CD4-positive, alpha-beta T cell treated with Interleukin-15 for 1 hour (primary cell): Measurements from ENCODE around the gene TENT5A.
"Not testable (repeated sequence)": the region's sequence is repeated elsewhere in the genome, so short reads cannot be mapped to it uniquely, and the experiment has no call there.

Experiments
- DNase-seq: peaks from one replicate; pipeline ENCODE4 v3.0.0-alpha.2; 2020

The TENT5A gene

DNA sequence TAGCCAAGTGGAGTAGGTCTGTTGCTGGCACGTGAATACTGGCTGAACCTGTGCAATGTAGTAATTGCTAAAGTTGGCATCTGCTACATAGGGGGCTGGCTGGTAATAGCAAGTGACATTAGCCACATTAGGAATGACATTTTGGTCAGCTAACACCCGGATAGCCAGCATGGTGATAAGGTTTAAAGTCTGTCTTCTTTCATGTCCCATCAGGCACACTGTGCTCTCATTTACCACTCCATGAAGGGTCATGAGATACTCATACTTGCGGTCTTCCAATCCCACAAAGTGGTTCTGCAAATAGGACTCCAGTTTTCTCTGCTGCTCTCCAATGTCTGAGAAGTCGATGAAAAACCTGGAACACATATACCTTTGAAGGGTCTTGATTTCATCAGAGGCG lies 2.8 kb downstream of the TENT5A start:
- no peak for DNase-seq

- no peak for DNase-seq
Observed at GRCh38 chr6:81748994-81749393, 3.5 kb downstream of the TENT5A start.

- no peak for DNase-seq
Observed at GRCh38 chr6:81747327-81747726, 5.2 kb downstream of the TENT5A start.

DNA sequence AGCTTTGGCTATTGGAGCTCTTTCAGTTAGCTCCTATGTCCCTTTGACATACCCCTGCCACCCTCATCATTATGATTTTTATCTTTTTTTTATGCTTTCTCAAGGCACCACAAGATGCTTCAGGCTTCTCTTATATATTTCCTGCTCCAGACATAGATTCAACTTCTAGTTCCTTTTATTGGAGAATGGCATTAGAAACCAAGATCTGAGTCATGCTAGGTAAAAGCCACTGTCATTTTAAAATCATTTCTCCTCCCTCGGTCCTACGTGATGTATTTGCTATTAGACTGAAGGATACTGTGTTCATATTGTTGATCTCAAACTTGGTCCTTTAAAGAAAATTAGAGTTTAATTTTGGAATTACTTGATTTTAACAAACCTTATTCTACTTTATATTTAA lies 8.3 kb downstream of the TENT5A start:
- DNase-seq, result no peak

- no peak for DNase-seq
Observed at GRCh38 chr6:81743649-81744048, 8.8 kb downstream of the TENT5A start.

DNA sequence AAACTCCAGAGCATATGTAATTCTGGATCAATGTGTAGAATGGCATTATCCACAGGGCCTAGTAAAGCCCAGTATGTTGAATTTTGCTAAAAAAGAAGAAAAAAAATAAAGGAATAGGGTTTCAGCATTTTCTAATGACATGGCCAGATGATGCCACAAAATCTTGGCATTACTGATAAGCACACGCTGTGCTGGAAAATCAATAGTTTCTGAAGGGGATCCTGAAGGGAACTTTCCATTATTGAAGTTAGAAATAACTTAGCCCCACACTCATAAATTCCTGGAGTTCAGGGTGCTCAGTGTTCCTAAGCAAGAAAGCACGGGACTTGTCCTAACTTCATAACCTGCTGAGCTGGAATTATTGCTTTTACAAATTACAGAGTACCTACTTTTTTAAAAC lies 10.8 kb downstream of the TENT5A start:
- DNase-seq, result no peak

- not testable (repeated sequence) for DNase-seq
Observed at GRCh38 chr6:81740591-81740990, 11.9 kb downstream of the TENT5A start.

- DNase-seq, result no peak
Observed at GRCh38 chr6:81739230-81740195, 13.0 kb downstream of the TENT5A start.

GRCh38 chr6:81736428-81736827 lies 16.1 kb downstream of the TENT5A start:
- DNase-seq, result no peak

- DNase-seq, result no peak
Observed at GRCh38 chr6:81735756-81736380, 16.6 kb downstream of the TENT5A start.

- DNase-seq, result no peak
Observed at GRCh38 chr6:81734500-81735150, 17.9 kb downstream of the TENT5A start.

- DNase-seq, result no peak
Observed at GRCh38 chr6:81734081-81734480, 18.4 kb downstream of the TENT5A start.

DNA sequence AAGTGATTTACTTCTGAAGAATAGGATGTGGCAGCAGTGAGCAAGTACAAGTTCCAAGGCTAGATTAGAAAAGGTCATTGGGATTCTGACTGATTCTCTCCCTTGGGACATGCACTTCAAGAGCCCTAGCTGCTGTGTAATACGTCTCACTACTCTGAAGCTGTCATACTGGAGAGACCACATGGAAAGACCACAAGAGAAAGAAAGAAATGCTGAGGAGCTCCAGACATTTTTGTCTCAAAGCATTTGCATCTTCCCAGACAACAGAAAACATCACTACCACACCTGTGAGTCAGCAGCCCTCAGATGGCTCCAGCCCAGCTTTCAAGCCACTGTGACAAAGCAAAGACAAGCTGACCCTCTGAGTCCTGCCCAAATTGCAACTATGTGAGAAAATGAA lies 20.7 kb downstream of the TENT5A start:
- no peak for DNase-seq

DNA sequence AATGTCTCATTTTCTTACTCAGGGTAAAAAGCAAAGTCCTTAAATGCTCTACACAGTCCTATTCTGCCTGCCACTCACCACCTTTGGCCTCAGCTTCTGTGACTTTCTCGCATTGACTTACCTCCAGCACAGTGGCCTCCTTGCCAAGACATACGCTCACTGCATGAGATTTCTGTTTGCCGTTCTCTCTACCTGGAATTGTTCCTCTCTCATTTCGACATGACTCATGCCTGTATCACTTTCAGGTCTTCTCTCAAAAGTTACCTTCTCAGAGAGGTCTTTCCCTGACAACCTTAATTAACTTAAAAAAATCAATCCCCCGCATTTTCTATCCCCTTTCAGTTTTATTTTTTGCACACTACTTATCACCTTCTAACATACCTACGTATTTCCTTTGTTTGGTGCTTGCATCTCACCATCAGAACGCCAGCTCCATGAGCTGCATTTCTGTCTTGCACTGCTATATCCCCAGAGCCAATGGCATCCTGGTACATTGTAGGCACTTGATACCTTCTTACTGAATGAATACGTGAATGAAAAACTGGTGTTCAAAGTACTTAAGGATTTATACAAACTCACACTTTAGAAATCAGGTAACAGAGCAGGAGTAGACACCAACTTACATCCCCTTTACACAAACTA lies 24.5 kb downstream of the TENT5A start:
- no peak for DNase-seq

DNA sequence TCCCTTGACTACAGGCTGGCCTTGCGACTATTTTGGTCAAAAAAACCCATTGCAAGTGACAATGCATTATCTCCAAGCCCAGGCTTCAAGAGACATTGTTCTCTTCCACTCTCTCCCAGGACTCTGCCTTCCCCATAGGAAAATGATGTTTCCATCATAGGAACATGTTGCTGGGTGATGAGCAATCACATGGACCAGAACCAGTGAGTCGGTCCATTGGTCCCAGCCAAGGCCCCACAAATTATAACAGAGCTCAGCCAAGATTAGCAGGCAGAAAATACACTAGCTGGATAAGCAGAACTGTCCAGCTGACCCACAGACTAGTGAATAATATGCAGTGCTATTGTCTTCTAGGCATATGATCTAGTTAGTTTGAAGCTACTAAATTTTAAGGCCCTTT lies 27.4 kb downstream of the TENT5A start:
- no peak for DNase-seq

- DNase-seq, result no peak
Observed at GRCh38 chr6:81722506-81723223, 29.8 kb downstream of the TENT5A start.

GRCh38 chr6:81720427-81720826 lies 32.1 kb downstream of the TENT5A start:
- DNase-seq, result no peak

GRCh38 chr6:81718126-81718525 lies 34.4 kb downstream of the TENT5A start:
- no peak for DNase-seq

- no peak for DNase-seq
Observed at GRCh38 chr6:81714684-81715083, 37.8 kb downstream of the TENT5A start.

- DNase-seq, result no peak
Observed at GRCh38 chr6:81713205-81713604, 39.3 kb downstream of the TENT5A start.

GRCh38 chr6:81708113-81708699 lies 44.3 kb downstream of the TENT5A start:
- no peak for DNase-seq

- no peak for DNase-seq
Observed at GRCh38 chr6:81704700-81705099, 47.8 kb downstream of the TENT5A start.
